22Rv1 (cell line): ENCODE results near the gene CDH22.

Experiments
- ZFX ChIP-seq: fragments of 450-650 bp; IDR thresholded peaks from 2 replicates; pipeline ENCODE4 v1.6.1; 2017; ENCODE audit warnings: antibody characterized with exemption, borderline replicate concordance
- TF ChIP-seq, protein P1 (sequence below): fragments of 450-650 bp; IDR thresholded peaks from 2 replicates; pipeline ENCODE4 v1.5.1; 2017; ENCODE audit warnings: mild to moderate bottlenecking

DNA sequence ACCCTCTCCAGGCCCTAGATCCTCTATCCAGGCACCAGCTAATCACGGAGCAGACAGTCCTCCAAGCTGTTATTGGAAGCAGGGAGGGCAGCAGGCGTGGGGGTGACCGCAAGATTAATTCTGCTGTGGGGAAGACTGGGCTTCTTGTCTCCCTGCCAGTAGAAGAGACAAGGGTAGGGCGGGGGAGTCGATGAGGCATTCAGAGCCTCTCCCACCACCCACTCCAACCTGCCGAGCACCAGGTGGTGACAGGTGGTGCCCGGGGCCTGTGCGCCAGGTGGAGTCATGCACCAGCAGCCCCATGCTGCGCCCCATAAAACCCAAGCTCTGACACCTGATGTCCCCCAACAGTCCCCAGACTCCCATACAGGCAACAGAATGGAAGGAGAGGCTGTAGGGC lies 89.6 kb downstream of the CDH22 start:
- TF ChIP-seq, protein P1, sequence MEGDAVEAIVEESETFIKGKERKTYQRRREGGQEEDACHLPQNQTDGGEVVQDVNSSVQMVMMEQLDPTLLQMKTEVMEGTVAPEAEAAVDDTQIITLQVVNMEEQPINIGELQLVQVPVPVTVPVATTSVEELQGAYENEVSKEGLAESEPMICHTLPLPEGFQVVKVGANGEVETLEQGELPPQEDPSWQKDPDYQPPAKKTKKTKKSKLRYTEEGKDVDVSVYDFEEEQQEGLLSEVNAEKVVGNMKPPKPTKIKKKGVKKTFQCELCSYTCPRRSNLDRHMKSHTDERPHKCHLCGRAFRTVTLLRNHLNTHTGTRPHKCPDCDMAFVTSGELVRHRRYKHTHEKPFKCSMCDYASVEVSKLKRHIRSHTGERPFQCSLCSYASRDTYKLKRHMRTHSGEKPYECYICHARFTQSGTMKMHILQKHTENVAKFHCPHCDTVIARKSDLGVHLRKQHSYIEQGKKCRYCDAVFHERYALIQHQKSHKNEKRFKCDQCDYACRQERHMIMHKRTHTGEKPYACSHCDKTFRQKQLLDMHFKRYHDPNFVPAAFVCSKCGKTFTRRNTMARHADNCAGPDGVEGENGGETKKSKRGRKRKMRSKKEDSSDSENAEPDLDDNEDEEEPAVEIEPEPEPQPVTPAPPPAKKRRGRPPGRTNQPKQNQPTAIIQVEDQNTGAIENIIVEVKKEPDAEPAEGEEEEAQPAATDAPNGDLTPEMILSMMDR, result no peak
- TF ChIP-seq ZFX, result no peak
